ENCODE results near the gene NPC2. TPM values are rescaled to one million over a fixed set of nuclear protein-coding genes. Genes with fewer than 3 reads are reported as not detected.

The NPC2 gene
- total and polyA plus RNA-seq, 9 of the 15 experiments (the other 6 are each of a cell fraction or from before 2014, with no cell fraction given), result 16.6 to 74.1 (median 32.6) TPM

GRCh38 chr14:74501691-74502090 is 8.6 kb upstream of the NPC2 start:
- DNase-seq (ENCODE audit: extremely low read depth in 1 of 4, low spot score in 3 of 4), result no peak
- peaks cover 0 to 28% of the 10 kb centered on the region in 2 experiments; a peak in 2 of 5 replicates for H3K27me3 ChIP-seq (ENCODE audit: control insufficient read depth in 2 of 2, insufficient read depth in 2 of 2, low read length in 2 of 2)
- no peaks in the 10 kb centered on the region for H3K36me3 ChIP-seq (ENCODE audit: control insufficient read depth, insufficient read depth, low read length)
- H2AFZ ChIP-seq (ENCODE audit: low read depth, low read length), result no peak overlapping the region
- no peak overlapping the region for H3K4me2 ChIP-seq (ENCODE audit: insufficient read depth, low read length)
- H3K9ac ChIP-seq (ENCODE audit: insufficient read depth in 1 of 2, low read depth in 2 of 2, low read length in 2 of 2), result no peak overlapping the region
- no peak for ATAC-seq
- ChIA-PET CTCF (ENCODE audit: low intra/inter-chr PET ratio) (interaction anchor here (1.3 kb wide), 1 partner anchor 303 kb away, joined by 4 read pairs; no protein-coding TSS in a partner anchor), POLR2A (no interaction called here)
- no peaks in the 10 kb centered on the region for H3K9me3 ChIP-seq (replicated peaks; ENCODE audit: control insufficient read depth, insufficient read depth, low read depth, low read length)
- H3K9me1 ChIP-seq (ENCODE audit: control insufficient read depth, insufficient read depth, low read length), result no peaks in the 10 kb centered on the region
- no peak for FAIRE-seq
- WGBS (ENCODE audit: insufficient coverage, low coverage, missing lambda C conversion rate), result 5% methylated on average over 4 of the region's 5 CpGs
- no TSS peak for BruUV-seq (replicated peaks)
- in situ Hi-C loops (cut with MboI), result no loop called here
- H4K20me1 ChIP-seq (replicated peaks; ENCODE audit: control insufficient read depth, insufficient read depth, low read length), result no peaks in the 10 kb centered on the region; the same call in 1 of the 2 replicates
- H3K4me1 ChIP-seq (replicated peaks in 1 of 2; ENCODE audit: control insufficient read depth in 2 of 2, insufficient read depth in 2 of 2, low read length in 2 of 2), result peaks cover 0 to 7% of the 10 kb centered on the region in 2 experiments; a peak in 1 of 5 replicates
- intact Hi-C loops (cut with micrococcal nuclease), result loop anchor here (5.0 kb wide), 1 partner anchor 301 kb away; no protein-coding TSS in a partner anchor
- H3K27ac ChIP-seq (ENCODE audit: extremely low read depth, low read depth, low read length), result no peak overlapping the region
- no peak overlapping the region for H3K4me3 ChIP-seq
- no peaks in the 10 kb centered on the region for H3K79me2 ChIP-seq (ENCODE audit: control insufficient read depth, insufficient read depth, low read length)
- TF ChIP-seq SREBF2 (CRISPR knock-in tag; IDR thresholded peaks at IDR 0.05), result no peak
- no peak for TF ChIP-seq POLR3G (IDR thresholded peaks at IDR 0.05; ENCODE audit: extremely low read depth, insufficient read length, insufficient replicate concordance)
- no peak for TF ChIP-seq C11orf30 (IDR thresholded peaks at IDR 0.05; ENCODE audit: low read depth)
- no peak for TF ChIP-seq MXD1 (CRISPR knock-in tag; IDR thresholded peaks at IDR 0.05; ENCODE audit: borderline replicate concordance, poor library complexity, severe bottlenecking)
- no peak for TF ChIP-seq ARID3B (CRISPR knock-in tag; IDR thresholded peaks at IDR 0.05; ENCODE audit: borderline replicate concordance)
- no peak for TF ChIP-seq ZNF778 (CRISPR knock-in tag; IDR thresholded peaks at IDR 0.05)
- no peak for TF ChIP-seq LARP7 (IDR thresholded peaks at IDR 0.05)
- no peak for TF ChIP-seq HDAC8 (tag; IDR thresholded peaks at IDR 0.05)
- no peak for TF ChIP-seq ZBTB7A (IDR thresholded peaks at IDR 0.05; ENCODE audit: borderline replicate concordance, control insufficient read depth, low read depth, low read length)

Measured in K562 (cell line).